ENCODE results near the gene ADD1.

Gene ADD1

GRCh38 chr4:2823671-2824328 is 19.8 kb upstream of the ADD1 start:
- no peak for TF ChIP-seq CTCF (IDR thresholded peaks at IDR 0.05; ENCODE audit: insufficient read depth, low read depth, low read length, missing control alignments)
- no peak for DNase-seq (ENCODE audit: low read depth)
- H3K4me3 ChIP-seq (ENCODE audit: low read depth, low read length): no peak overlapping the region

GRCh38 chr4:2824329-2824835 is 19.3 kb upstream of the ADD1 start:
- H3K4me3 ChIP-seq (ENCODE audit: low read depth, low read length): no peak overlapping the region
- TF ChIP-seq CTCF (IDR thresholded peaks at IDR 0.05; ENCODE audit: insufficient read depth, low read depth, low read length, missing control alignments): no peak
- no peak for DNase-seq (ENCODE audit: low read depth)

DNA sequence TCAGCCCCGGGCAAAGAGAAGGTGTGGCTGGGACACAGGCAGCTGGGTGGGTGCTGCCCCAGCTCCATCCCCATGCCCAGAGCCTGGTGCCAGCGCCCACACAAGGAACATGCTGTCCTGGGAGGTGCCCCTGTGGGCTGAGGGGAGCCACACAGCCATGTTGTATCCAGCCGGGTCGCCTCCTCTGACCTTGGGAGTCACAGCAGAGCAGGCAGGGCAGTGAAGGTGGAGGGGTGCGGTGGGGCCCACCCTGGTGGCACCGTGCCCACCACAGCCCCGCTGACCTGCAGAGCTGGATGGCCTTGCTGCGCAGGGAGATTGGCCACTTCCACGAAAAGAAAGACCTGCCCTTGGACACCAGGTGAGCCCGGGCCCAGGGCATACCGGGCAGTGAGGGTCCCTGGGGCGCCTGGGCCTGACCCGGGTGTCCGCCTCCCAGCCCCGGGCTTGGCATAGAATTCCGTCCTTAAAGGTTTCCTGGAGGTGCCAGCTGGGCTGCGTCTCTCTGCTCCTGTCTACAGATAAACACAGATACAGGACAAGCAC is 18.7 kb upstream of the ADD1 start:
- H3K4me3 ChIP-seq (ENCODE audit: low read depth, low read length): no peak overlapping the region
- TF ChIP-seq CTCF (IDR thresholded peaks at IDR 0.05; ENCODE audit: insufficient read depth, low read depth, low read length, missing control alignments): no peak

GRCh38 chr4:2825740-2826139 is 17.9 kb upstream of the ADD1 start:
- no peak for TF ChIP-seq CTCF (IDR thresholded peaks at IDR 0.05; ENCODE audit: insufficient read depth, low read depth, low read length, missing control alignments)
- H3K4me3 ChIP-seq (ENCODE audit: low read depth, low read length): no peak overlapping the region
- DNase-seq (ENCODE audit: low read depth): no peak

More for the DNA sequence above, 18.7 kb upstream of the ADD1 start:
- no peak for DNase-seq (ENCODE audit: low read depth)

DNA sequence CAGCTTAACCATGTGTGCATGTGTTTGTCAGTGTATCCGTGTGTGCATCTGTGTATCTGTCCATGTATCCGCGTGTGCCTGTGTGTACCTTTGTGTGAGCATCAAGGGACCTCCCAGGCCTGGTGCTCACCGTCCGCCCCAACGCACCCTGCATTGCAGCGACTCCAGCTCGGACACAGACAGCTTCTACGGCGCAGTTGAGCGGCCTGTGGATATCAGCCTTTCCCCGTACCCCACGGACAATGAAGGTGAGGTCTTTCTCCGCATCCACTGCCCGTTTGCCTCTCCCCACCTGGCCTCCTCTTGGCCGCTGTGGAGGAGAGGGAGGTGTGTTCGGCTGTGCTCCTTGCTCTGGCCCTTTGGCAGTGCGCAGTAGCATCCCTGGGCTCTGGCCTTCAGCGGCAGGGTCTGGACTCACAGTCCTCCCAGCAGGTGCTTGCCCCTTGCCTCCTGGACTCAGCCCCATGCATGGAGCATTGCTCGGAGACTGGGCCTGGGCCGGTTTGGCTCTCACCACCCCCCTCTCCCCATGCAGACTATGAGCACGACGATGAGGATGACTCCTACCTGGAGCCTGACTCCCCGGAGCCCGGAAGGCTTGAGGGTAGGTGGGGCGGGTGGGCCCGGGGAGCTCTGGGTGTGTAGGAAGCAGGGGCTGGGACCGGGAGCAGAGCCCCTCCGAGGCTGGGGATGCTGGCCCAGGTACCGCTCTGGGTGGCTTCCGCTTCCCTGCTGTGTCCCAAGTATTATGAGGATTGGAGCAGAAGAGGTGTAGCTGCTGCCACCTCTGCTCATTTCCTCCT is 16.4 kb upstream of the ADD1 start:
- TF ChIP-seq CTCF (IDR thresholded peaks at IDR 0.05; ENCODE audit: insufficient read depth, low read depth, low read length, missing control alignments): no peak
- H3K4me3 ChIP-seq (ENCODE audit: low read depth, low read length): no peak overlapping the region
- no peak for DNase-seq (ENCODE audit: low read depth)

DNA sequence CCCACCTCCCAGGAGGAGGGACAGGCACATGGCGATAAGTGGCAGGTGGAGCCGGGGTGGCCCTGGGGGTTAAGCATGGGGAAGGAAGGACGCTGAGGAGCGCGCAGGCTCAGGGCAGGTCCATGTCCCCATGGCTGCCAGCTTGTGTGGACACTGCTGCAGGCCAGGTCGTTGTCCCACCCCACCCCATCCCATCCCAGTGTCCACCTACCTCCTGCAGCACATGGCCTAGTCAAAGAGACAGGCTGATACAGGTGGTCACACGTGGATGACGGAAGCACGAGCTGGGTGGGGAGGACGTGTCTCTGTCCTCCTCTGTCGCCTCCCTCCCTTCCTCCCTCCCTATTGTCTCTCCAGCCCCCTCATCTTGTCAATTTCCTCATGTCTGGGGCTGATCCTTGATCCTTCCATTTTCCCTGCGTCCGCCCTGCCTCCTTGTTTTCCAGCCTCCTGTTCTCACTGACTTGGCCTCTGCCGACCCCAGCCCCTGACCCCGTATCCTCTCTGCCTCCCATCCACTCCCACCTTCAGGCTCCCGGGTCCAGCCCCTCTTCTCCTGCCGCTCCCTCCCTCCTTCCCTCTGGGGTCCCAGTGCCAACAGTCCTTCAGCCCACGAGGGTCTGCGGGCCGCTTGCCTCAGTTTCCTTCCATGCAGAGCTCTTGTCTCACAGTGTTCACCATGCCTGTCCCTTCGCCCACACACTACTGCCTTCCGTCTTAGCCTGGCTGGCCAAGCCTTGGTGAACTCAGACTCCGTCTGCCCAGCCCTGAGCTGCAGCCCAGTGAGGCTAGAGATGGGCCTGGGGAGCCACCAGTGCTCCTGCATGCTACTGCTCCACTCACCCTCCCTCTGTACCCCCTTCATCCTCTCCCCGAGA is 15.5 kb upstream of the ADD1 start:
- H3K4me3 ChIP-seq (ENCODE audit: low read depth, low read length): no peak overlapping the region
- no peak for TF ChIP-seq CTCF (IDR thresholded peaks at IDR 0.05; ENCODE audit: insufficient read depth, low read depth, low read length, missing control alignments)
- DNase-seq (ENCODE audit: low read depth): no peak

All from GM12865 (cell line).